ENCODE measurements around the gene SETSIP.

Gene SETSIP

GRCh38 chr1:92076363-92076762 lies 1.2 kb upstream of the SETSIP start (continued):
- TF ChIP-seq, protein P1, sequence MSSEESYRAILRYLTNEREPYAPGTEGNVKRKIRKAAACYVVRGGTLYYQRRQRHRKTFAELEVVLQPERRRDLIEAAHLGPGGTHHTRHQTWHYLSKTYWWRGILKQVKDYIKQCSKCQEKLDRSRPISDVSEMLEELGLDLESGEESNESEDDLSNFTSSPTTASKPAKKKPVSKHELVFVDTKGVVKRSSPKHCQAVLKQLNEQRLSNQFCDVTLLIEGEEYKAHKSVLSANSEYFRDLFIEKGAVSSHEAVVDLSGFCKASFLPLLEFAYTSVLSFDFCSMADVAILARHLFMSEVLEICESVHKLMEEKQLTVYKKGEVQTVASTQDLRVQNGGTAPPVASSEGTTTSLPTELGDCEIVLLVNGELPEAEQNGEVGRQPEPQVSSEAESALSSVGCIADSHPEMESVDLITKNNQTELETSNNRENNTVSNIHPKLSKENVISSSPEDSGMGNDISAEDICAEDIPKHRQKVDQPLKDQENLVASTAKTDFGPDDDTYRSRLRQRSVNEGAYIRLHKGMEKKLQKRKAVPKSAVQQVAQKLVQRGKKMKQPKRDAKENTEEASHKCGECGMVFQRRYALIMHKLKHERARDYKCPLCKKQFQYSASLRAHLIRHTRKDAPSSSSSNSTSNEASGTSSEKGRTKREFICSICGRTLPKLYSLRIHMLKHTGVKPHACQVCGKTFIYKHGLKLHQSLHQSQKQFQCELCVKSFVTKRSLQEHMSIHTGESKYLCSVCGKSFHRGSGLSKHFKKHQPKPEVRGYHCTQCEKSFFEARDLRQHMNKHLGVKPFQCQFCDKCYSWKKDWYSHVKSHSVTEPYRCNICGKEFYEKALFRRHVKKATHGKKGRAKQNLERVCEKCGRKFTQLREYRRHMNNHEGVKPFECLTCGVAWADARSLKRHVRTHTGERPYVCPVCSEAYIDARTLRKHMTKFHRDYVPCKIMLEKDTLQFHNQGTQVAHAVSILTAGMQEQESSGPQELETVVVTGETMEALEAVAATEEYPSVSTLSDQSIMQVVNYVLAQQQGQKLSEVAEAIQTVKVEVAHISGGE (tag by site-specific recombination; conservative IDR thresholded peaks at IDR 0.05; ENCODE audit: low read depth): peak; percentile 68
- no peak for TF ChIP-seq ZNF621 (tag by site-specific recombination; IDR thresholded peaks at IDR 0.05)
- TF ChIP-seq ZXDB (tag by site-specific recombination; IDR thresholded peaks at IDR 0.05): peak; percentile 59
- peak; percentile 34; the same call in 1 of the 2 replicates for TF ChIP-seq ZNF140 (tag by site-specific recombination; IDR thresholded peaks at IDR 0.05)
- TF ChIP-seq ZNF214 (tag by site-specific recombination; IDR thresholded peaks at IDR 0.05; ENCODE audit: borderline replicate concordance): no peak; the same call in 1 of the 2 replicates
- peak; percentile 28; the same call in 1 of the 2 replicates for TF ChIP-seq ZNF629 (tag by site-specific recombination; IDR thresholded peaks at IDR 0.05)
- TF ChIP-seq ZNF23 (tag by site-specific recombination; IDR thresholded peaks at IDR 0.05; ENCODE audit: borderline replicate concordance): no peak
- no peak for TF ChIP-seq KLF10 (tag by site-specific recombination; IDR thresholded peaks at IDR 0.05)
- no peak for TF ChIP-seq ZNF776 (tag by site-specific recombination; IDR thresholded peaks at IDR 0.05; ENCODE audit: borderline replicate concordance)
- peak; percentile 36; the same call in 1 of the 2 replicates for TF ChIP-seq ZNF266 (tag by site-specific recombination; IDR thresholded peaks at IDR 0.05; ENCODE audit: low read depth)
- TF ChIP-seq ZNF394 (tag by site-specific recombination; IDR thresholded peaks at IDR 0.05; ENCODE audit: borderline replicate concordance): peak; percentile 94
- TF ChIP-seq ZNF426 (tag by site-specific recombination; IDR thresholded peaks at IDR 0.05): peak; percentile 79
- no peak for TF ChIP-seq ZNF549 (tag by site-specific recombination; IDR thresholded peaks at IDR 0.05)
- TF ChIP-seq GLI2 (tag by site-specific recombination; IDR thresholded peaks at IDR 0.05; ENCODE audit: borderline replicate concordance, low read depth): no peak
- peak; percentile 28; the same call in 1 of the 2 replicates for TF ChIP-seq ZNF654 (tag by site-specific recombination; IDR thresholded peaks at IDR 0.05; ENCODE audit: low read depth)
- TF ChIP-seq, protein P2, sequence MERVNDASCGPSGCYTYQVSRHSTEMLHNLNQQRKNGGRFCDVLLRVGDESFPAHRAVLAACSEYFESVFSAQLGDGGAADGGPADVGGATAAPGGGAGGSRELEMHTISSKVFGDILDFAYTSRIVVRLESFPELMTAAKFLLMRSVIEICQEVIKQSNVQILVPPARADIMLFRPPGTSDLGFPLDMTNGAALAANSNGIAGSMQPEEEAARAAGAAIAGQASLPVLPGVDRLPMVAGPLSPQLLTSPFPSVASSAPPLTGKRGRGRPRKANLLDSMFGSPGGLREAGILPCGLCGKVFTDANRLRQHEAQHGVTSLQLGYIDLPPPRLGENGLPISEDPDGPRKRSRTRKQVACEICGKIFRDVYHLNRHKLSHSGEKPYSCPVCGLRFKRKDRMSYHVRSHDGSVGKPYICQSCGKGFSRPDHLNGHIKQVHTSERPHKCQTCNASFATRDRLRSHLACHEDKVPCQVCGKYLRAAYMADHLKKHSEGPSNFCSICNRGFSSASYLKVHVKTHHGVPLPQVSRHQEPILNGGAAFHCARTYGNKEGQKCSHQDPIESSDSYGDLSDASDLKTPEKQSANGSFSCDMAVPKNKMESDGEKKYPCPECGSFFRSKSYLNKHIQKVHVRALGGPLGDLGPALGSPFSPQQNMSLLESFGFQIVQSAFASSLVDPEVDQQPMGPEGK (tag by site-specific recombination; IDR thresholded peaks at IDR 0.05): no peak
- TF ChIP-seq ZNF501 (tag by site-specific recombination; IDR thresholded peaks at IDR 0.05): 0 out of 2 replicates have a peak, but pooled peaks have one; percentile 22
- TF ChIP-seq ZNF146 (tag by site-specific recombination; IDR thresholded peaks at IDR 0.05): no peak
- no peak for TF ChIP-seq ZNF37A (tag by site-specific recombination; IDR thresholded peaks at IDR 0.05)
- no peak for TF ChIP-seq KLF16 (tag by site-specific recombination; IDR thresholded peaks at IDR 0.05)
- no peak for TF ChIP-seq ZNF488 (tag by site-specific recombination; IDR thresholded peaks at IDR 0.05)
- TF ChIP-seq ZBTB8A (tag by site-specific recombination; IDR thresholded peaks at IDR 0.05): peak; percentile 65
- no peak for TF ChIP-seq SCRT2 (tag by site-specific recombination; IDR thresholded peaks at IDR 0.05)
- no peak for TF ChIP-seq ZNF626 (tag by site-specific recombination; IDR thresholded peaks at IDR 0.05)
- TF ChIP-seq GFI1B (tag by site-specific recombination; IDR thresholded peaks at IDR 0.05): no peak
- TF ChIP-seq RBAK (tag by site-specific recombination; IDR thresholded peaks at IDR 0.05): 0 out of 2 replicates have a peak, but pooled peaks have one; percentile 48
- TF ChIP-seq ZNF623 (tag by site-specific recombination; IDR thresholded peaks at IDR 0.05): peak; percentile 76
- TF ChIP-seq ZNF664 (tag by site-specific recombination; IDR thresholded peaks at IDR 0.05): peak; percentile 51; the same call in 1 of the 2 replicates
- TF ChIP-seq HOXD13 (CRISPR knock-in tag; IDR thresholded peaks at IDR 0.05; ENCODE audit: borderline replicate concordance): no peak
- TF ChIP-seq ZBTB21 (tag by site-specific recombination; IDR thresholded peaks at IDR 0.05): no peak
- TF ChIP-seq SETDB1 (IDR thresholded peaks at IDR 0.05; ENCODE audit: insufficient read length, low read length): no peak
- no peak for TF ChIP-seq ZFP3 (tag by site-specific recombination; IDR thresholded peaks at IDR 0.05; ENCODE audit: low read depth)
